Brain microvascular endothelial cell (primary cell): Measurements from ENCODE around the gene SPOCK3.

ENCODE experiments used
- DNase-seq: peaks from one replicate; pipeline ENCODE4 v3.0.0-alpha.2; 2020
- H3K27ac ChIP-seq: fragments of 250-450 bp; sonication (Bioruptor Pico); 2 replicates; pipeline ENCODE4 v1.5.1; 2020; ENCODE audit warnings: mild to moderate bottlenecking, moderate library complexity
- H3K27me3 ChIP-seq: fragments of 250-450 bp; sonication (Bioruptor Pico); replicated peaks from 2 replicates; pipeline ENCODE4 v1.5.1; 2020; ENCODE audit warnings: mild to moderate bottlenecking
- H3K36me3 ChIP-seq: fragments of 250-450 bp; sonication (Bioruptor Pico); replicated peaks from 2 replicates; pipeline ENCODE4 v1.5.1; 2020; ENCODE audit warnings: mild to moderate bottlenecking
- H3K4me3 ChIP-seq: 2 replicates; pipeline ENCODE4 v1.5.1; 2011; ENCODE audit warnings: low read depth, mild to moderate bottlenecking, control low read depth, low read length, moderate library complexity
- CTCF ChIP-seq: IDR thresholded peaks from 2 replicates; pipeline ENCODE4 v1.5.1; 2011; ENCODE audit warnings: low read depth, mild to moderate bottlenecking, moderate library complexity, low read length, control low read depth, inconsistent platforms; ENCODE audit errors: missing control alignments
- in situ Hi-C: cut with HindIII; loops from 2 replicates; pipeline ENCODE4 v1.10.0; 2017; ENCODE audit warnings: low sequenced_read_pairs, low pct_ligation_motif_present

SPOCK3 gene

GRCh38 chr4:167105857-167106256 is 128.4 kb downstream of the SPOCK3 start:
- no peak for TF ChIP-seq CTCF
- Histone ChIP-seq H3K27ac (no peak overlapping the region), H3K4me3 (no peak overlapping the region), H3K27me3 (no peaks in the 10 kb centered on the region), H3K36me3 (no peaks in the 10 kb centered on the region)
- no peak for DNase-seq
- in situ Hi-C loops: no loop called here

GRCh38 chr4:167102475-167102874 is 131.8 kb downstream of the SPOCK3 start:
- H3K36me3 ChIP-seq: no peaks in the 10 kb centered on the region
- TF ChIP-seq CTCF: no peak
- no peaks in the 10 kb centered on the region for H3K27me3 ChIP-seq
- no peak for DNase-seq
- H3K27ac ChIP-seq: no peak overlapping the region
- in situ Hi-C loops: no loop called here
- H3K4me3 ChIP-seq: no peak overlapping the region

GRCh38 chr4:167101035-167101434 is 133.3 kb downstream of the SPOCK3 start:
- H3K27me3 ChIP-seq: no peaks in the 10 kb centered on the region
- no peak for DNase-seq
- in situ Hi-C loops: no loop called here
- H3K36me3 ChIP-seq: no peaks in the 10 kb centered on the region
- no peak for TF ChIP-seq CTCF
- no peak overlapping the region for H3K27ac ChIP-seq
- H3K4me3 ChIP-seq: no peak overlapping the region

- in situ Hi-C loops: no loop called here
- TF ChIP-seq CTCF: no peak
- Histone ChIP-seq H3K27me3 (no peaks in the 10 kb centered on the region), H3K36me3 (no peaks in the 10 kb centered on the region), H3K4me3 (no peak overlapping the region), H3K27ac (no peak overlapping the region)
- peak; percentile 3 for DNase-seq
Observed at GRCh38 chr4:167100120-167100519, 134.2 kb downstream of the SPOCK3 start.

GRCh38 chr4:167088115-167088514 is 146.2 kb downstream of the SPOCK3 start:
- in situ Hi-C loops: no loop called here

More at GRCh38 chr4:167088115-167088514, 146.2 kb downstream of the SPOCK3 start:
- no peaks in the 10 kb centered on the region for H3K27me3 ChIP-seq
- no peak for TF ChIP-seq CTCF
- no peak overlapping the region for H3K27ac ChIP-seq
- H3K4me3 ChIP-seq: no peak overlapping the region
- no peak for DNase-seq
- no peaks in the 10 kb centered on the region for H3K36me3 ChIP-seq
